Measurements from ENCODE around the gene DMKN.

The DMKN gene

DNA sequence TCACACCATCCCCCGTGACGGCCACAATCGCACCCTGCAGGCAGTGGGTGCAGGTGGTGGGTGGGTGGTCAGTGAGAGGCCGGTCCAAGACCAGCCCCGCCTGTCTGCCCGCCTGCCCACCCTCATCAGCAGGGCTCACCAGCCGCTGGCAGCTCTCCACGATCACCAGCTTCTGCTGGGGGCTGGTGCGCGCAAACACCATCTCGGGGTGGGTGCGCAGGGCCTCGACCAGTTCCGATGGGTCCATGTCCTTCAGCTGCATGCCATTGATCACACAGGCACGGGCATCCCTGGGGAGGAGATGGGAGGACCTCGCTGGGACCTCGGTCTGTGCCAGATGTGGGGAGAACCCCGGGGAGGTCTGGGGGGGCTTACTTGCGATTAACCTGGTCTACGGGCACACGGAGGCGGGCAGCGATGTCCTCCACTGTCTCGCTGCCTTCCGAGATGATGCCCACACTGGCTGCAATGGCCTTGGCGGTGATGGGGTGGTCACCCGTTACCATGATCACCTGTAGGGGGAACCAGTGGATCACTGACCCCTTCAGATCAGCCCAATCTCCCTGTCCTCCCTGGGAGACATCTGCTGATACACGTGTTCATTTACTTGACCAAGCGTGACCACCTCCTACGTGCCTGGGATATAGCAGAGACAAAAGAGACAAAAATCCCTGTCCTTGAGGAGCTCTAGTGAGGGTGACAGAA is 42.0 kb upstream of the DMKN start:
- FAIRE-seq (no peak), DNase-seq (ENCODE audit: insufficient read length, low spot score) (peak; percentile 67)
- no peak for TF ChIP-seq POLR2A (IDR thresholded peaks at IDR 0.05; ENCODE audit: low read depth, low read length)

DNA sequence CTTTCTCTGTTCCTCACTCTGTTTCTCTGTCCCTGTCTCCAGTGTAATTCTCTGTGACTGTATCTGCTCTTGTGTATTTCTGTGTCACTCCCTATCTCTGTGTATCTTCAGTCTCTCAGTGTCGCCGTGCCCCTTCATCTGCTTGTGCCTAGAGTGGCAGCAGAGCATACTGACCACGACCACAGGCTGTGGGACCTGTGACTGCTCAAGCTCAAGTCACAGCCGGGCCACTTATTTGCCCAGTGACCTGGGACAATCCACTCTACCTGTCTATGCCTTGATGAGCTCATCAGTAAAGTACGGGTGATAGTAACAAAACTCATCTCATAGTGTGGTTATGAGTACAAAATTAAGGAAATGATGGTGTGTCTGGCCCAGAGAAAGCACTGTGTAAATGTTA is 40.6 kb upstream of the DMKN start:
- DNase-seq (ENCODE audit: insufficient read length, low spot score) (no peak), FAIRE-seq (no peak)
- no peak for TF ChIP-seq POLR2A (IDR thresholded peaks at IDR 0.05; ENCODE audit: low read depth, low read length)

DNA sequence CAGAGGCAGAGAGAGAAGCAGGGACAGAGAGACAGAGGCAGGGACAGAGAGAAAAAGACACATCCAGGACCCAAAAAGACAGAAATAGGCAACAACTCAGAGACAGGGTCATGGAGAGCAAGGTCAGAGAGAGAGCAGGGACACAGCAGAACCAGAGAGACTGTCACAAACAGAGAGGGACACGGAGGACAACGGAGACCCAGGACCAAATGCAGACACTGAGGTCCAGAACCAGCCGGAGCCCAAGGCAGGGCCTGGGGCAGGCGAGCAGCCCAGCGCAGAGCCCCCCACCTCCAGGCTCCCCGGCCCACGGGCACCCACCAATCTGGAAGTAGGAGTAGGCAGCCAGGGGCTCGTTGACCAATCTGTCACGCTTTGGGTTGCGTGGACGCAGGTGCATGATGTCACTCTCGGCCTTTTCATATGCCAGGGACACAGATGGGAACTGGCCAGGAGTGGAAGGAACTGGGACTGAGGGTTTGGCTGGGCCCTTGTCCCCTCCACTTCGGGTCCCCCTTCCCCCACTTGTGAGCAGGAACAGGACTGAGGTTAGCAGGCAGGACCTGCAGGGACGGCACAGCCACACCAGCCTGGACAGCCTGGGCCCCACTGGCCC is 40.0 kb upstream of the DMKN start:
- TF ChIP-seq POLR2A (IDR thresholded peaks at IDR 0.05; ENCODE audit: low read depth, low read length): no peak
- DNase-seq (ENCODE audit: insufficient read length, low spot score) (no peak), FAIRE-seq (no peak)

DNA sequence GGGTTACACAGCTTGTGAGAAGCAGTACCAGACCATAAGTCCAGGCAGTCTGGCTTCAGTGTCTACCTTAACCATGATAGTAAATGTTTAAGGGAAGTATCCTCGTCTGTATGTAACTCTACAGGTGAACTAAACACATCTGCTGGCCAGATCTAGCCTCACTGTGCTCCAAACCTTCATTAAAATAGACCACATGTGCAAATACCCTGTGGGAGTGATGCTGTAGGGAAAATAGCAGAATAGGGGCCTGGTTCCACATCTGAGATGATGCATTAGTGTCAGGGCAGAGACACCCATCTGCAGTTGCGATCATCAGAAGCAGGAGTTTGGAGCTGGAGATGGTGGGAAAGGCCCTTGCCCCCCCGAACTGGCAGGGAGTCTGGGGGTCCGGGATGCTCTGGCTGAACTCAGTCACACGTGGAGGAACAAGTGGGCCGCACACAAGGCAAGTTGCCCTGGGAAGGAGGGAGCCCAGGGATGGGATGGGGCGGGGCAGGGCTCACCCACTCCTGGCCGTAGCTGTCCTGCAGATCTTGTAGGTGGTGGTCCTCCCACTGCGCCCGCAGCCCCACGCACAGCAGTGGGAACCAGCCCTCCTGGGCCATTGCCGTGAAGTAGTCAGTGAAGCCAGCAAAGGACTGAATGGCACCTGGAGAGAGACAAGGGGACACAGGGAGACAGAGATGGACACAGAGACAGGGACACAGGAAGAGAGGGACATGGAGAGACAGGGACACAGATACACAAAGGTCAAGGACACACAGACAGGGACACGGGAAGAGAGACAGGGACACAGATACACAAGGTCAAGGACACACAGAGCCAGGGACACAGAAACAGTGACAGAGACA is 39.3 kb upstream of the DMKN start:
- FAIRE-seq (no peak), DNase-seq (ENCODE audit: insufficient read length, low spot score) (no peak)
- TF ChIP-seq POLR2A (IDR thresholded peaks at IDR 0.05; ENCODE audit: low read depth, low read length): no peak

DNA sequence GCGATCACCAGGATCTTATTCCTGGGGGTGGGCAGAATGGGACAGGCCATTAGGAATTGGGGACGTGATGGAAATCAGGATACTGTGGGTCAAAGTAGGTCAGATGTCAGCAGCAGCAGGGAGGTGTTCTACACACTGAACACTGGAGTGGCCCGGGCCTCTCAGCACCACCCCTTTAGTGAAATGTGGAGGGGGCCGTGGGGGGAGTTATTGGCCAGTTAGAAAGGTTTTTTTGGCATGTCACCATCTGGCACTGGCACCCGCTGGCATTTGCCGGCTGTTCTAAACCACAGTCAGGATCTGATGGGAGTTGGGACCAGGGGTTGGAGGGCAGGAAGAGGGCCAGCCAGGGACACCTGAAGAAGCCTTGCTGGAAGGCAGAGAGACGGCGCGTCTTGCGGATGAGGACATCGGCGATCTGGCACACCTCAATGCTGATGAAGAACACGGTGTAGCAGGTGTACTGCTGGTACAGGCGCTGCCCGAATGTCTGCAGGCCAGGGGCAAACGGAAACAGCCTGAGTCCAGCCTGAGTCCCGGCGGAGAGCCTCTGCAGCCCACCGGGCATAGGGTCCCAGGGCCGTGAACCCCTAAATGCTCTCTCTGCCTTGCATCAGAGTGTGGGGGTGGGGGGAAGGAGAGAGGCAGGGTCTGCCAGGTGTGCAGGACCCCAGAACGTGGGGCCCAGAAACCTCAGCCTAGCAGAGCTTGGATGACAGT is 37.8 kb upstream of the DMKN start:
- DNase-seq (ENCODE audit: insufficient read length, low spot score): no peak
- no peak for TF ChIP-seq POLR2A (IDR thresholded peaks at IDR 0.05; ENCODE audit: low read depth, low read length)
- no peak for FAIRE-seq

DNA sequence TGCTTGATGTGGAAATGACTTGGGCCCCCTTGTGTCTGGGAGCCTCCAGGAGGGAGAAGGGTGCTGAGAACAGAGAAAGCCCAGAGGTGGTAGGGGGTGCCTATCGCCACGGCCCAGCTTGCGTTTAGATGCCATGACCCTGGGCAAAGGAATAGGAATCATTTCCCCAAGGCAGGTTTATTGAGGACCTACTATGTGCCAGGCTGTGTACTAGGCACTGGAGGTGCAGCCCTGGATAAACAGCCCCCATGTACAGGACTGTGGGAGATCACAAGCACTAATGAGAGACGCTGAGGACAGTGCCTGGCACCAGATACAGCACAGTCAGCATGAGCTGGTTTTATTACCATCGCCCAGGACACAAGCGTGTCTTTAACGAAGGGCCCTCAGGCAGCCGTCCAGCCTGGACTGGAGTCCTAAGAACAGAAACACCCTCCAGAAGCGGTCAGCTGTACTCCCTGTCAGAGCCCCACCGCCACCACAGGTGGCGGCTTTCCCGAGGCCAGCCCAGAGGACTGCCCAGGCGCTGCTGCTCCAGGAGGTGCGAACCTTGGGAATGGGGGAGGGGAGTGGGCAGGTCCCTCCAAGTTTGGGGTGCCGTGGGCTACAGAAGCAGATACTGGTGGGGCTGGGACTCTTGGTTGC is 36.6 kb upstream of the DMKN start:
- no peak for FAIRE-seq
- no peak for TF ChIP-seq POLR2A (IDR thresholded peaks at IDR 0.05; ENCODE audit: low read depth, low read length)
- DNase-seq (ENCODE audit: insufficient read length, low spot score): no peak

DNA sequence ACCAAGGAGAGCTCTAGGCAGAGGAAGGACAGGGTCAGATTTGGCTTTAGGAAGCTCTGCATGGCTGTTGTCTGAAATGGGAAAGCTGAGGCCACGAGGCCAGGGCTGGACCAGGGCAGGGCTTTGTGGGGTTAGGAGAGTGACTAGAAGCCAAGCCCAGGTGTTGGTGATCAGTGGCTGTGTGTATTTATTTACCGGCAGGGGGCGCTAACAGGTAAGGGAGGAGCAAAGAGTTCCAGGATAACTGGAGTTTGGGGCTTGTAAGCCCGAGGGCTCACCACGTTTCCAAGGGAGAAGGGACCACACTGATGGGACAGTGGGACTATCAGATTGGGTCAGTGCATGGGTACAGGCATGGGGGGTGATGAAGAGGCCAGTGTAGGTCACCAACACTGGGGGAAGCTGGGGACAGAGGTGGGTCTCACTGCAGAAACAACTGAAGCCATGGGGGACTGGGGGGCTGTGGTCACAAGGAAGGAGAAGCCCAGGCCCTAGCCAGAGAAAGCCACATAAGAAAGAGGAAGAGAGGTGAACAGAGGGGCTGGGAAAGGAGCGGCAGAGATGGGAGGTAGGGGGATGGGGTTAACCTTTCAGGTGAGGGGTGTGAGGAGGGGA is 35.8 kb upstream of the DMKN start:
- no peak for TF ChIP-seq POLR2A (IDR thresholded peaks at IDR 0.05; ENCODE audit: low read depth, low read length)
- no peak for FAIRE-seq
- DNase-seq (ENCODE audit: insufficient read length, low spot score): peak; percentile 89

DNA sequence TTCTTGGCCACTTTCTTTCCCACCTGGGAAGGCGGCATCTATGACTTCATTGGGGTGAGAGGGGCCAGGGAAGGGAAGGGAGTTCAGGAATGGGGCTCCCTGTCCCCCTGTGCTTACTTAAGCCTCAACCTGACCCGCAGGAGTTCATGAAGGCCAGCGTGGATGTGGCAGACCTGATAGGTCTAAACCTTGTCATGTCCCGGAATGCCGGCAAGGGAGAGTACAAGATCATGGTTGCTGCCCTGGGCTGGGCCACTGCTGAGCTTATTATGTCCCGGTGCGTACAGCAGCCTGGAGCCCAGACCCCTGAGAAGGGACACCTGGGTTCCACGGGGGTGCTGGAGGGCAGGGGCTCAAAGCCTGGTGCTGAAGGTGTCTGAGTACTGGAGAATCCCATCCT is 33.1 kb upstream of the DMKN start:
- FAIRE-seq: no peak

DNA sequence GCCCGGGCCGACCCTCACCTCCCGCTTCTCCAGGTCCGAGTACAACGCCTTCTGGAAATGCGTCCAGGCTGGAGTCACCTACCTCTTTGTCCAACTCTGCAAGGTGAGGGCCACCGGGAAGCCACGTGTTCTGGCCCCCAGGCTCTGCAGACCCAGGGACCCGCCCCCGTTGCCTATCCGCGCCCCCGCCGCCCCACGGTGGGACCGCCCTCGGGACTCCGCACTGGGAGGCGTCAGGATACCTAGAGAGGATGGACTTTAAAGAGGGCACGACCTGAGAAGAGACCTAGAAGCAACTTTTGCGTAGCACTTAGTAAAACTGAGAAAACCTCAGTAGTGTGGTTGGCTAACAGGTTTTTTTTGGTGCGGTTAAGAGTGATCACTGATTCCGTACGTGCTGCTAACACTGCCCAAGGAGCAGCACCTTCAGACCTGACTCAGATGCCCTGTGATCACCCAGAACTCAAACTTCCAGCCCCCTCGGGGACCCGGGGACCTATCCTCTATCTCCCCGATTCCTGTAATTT is 32.5 kb upstream of the DMKN start:
- TF ChIP-seq POLR2A (IDR thresholded peaks at IDR 0.05; ENCODE audit: low read depth, low read length): no peak
- DNase-seq (ENCODE audit: insufficient read length, low spot score) (peak; percentile 73), FAIRE-seq (no peak)

More for the DNA sequence above, 33.1 kb upstream of the DMKN start:
- DNase-seq (ENCODE audit: insufficient read length, low spot score): no peak
- no peak for TF ChIP-seq POLR2A (IDR thresholded peaks at IDR 0.05; ENCODE audit: low read depth, low read length)

DNA sequence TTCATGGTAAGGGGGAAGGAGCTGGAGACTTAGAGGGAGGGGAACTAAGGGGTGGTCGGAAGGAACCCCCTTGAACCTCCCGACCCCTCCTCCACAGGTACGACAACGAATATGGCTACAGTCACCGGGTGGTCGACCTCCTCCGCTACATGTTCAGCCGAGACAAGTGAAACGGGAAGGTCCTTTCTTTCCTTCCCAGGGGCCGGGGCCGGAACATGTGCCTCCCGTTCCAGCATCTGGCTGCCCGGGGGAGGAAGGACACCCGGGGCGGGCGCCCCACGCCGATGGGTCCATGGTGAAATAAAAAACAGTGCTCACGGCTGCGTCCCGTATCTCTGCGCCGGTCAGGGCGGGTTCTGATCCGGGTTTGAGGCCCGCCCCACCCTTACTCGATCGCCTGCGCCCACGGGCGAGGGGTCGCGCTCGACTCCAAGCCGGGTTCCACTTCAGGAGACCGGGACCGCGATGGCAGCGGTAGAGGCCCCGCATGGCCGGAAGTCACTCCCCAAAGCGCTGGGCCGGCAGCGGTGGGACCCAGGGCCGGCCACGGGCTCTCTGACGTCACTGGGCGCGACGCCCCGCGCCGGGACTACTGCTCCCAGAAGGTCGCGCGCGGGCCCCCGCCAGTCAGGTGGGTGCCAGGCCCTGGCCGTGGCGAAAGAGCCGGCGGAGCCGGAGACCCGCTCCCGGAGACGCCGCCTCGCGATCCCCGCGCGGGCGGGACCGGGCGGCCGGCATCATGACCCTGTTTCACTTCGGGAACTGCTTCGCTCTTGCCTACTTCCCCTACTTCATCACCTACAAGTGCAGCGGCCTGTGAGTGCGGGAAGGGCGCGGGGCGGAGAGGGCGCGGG is 31.8 kb upstream of the DMKN start, which contains the start of gene TMEM147:
Gene TMEM147, plus strand, starts transcription at position 626 of the 854 bp plus-strand sequence. Its CDS starts 114 bp downstream, at position 740.
- FAIRE-seq (no peak), DNase-seq (ENCODE audit: insufficient read length, low spot score) (peak; percentile 100)
- TF ChIP-seq POLR2A (IDR thresholded peaks at IDR 0.05; ENCODE audit: low read depth, low read length): peak; percentile 78

DNA sequence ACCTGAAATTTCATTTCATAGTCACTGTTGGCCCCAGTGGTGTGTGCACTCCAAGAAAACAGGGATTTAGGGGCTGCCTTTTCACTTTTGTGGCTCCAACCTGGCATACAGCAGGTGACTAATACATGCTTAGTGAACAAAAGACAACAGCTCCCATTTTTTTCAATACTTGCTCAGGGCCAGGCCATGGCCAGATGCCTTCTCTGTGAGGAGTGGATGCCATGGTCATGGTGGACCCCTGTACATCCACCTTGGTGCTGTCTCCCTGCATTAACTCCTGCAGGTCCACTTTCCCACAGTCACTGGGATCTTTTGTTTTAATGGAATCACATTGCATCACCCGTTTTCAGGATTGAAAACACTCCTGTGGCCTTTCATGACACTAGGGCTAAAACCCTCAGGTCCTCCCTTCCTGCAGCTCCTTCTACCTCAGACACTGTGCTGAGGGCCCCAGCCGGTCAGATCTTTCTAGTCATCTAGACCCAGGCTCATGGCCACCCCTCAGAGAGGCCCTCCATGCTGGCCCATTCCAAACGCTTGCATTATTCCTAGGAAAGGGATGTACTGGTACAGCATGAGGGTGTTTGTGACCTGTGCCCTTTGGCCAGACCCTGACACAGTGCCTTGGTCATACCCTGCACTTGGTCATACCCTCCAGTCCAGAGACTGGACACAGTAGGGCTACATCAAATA is 30.8 kb upstream of the DMKN start:
- FAIRE-seq: no peak
- no peak for TF ChIP-seq POLR2A (IDR thresholded peaks at IDR 0.05; ENCODE audit: low read depth, low read length)
- DNase-seq (ENCODE audit: insufficient read length, low spot score): no peak

All from H54 (cell line).